SK-N-MC (cell line): Measurements from ENCODE around the gene NRAS.

Source experiments
- DNase-seq: peaks from one replicate; pipeline ENCODE4 v3.0.0-alpha.2; 2011; ENCODE audit warnings: low read depth, low spot score
- H3K27ac ChIP-seq: fragments of 200-600 bp; sonication (generic); 2 replicates; pipeline ENCODE4 v1.5.1; 2016; ENCODE audit warnings: mixed run types
- H3K36me3 ChIP-seq: fragments of 200-600 bp; sonication (generic); 2 replicates; pipeline ENCODE4 v1.6.1; 2017; ENCODE audit warnings: antibody characterized with exemption, low read length, mixed read lengths; ENCODE audit not compliant: insufficient read depth
- H3K4me3 ChIP-seq: fragments of 200-600 bp; sonication (generic); 2 replicates; pipeline ENCODE4 v1.5.1; 2016
- H3K9ac ChIP-seq: fragments of 200-600 bp; sonication (generic); 2 replicates; pipeline ENCODE4 v1.8.0; 2017; ENCODE audit warnings: mixed run types, mixed read lengths; ENCODE audit not compliant: insufficient read length
- H3K9me3 ChIP-seq: fragments of 200-600 bp; sonication (generic); 2 replicates; pipeline ENCODE4 v1.6.1; 2017; ENCODE audit warnings: low read depth, mild to moderate bottlenecking, antibody characterized with exemption, low read length, moderate library complexity, mixed read lengths
- EZH2 ChIP-seq: fragments of 200-600 bp; sonication (generic); IDR thresholded peaks from one replicate; pipeline ENCODE4 v1.6.1; 2017; ENCODE audit warnings: antibody characterized with exemption
- FOXP2 ChIP-seq: optimal IDR thresholded peaks from 2 replicates; pipeline ENCODE3; 2011; ENCODE audit warnings: mild to moderate bottlenecking, moderate library complexity; ENCODE audit not compliant: insufficient read depth; ENCODE audit errors: extremely low read length, control extremely low read depth
- POLR2AphosphoS5 ChIP-seq: IDR thresholded peaks from 2 replicates; pipeline ENCODE4 v1.6.1; 2012; ENCODE audit warnings: mild to moderate bottlenecking, low read depth, low read length, borderline replicate concordance

Gene NRAS

DNA sequence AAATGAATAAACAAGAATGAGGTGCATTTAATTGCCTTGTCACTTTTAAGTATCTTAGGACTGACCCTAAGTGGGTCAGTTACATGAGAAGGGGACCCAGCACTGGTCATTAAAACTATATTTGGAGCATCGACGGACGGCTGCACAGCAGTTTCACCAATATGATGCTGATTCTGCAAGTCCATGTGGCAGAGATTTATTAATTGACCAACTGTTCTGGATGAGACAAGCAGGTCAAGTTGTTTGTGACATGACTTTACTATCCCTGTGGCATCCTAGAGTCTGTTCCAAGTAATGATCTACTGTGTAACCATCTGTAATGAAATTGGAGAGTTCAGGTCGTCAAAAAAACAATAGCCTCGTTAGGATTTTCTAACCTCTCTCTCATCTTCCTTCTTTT lies 30.7 kb downstream of the NRAS start:
- no peak for DNase-seq
- TF ChIP-seq EZH2 (no peak), FOXP2 (no peak), POLR2AphosphoS5 (no peak)
- Histone ChIP-seq H3K9me3 (no peaks in the 10 kb centered on the region), H3K27ac (no peak overlapping the region), H3K4me3 (no peak overlapping the region), H3K36me3 (no peaks in the 10 kb centered on the region), H3K9ac (no peak overlapping the region)

DNA sequence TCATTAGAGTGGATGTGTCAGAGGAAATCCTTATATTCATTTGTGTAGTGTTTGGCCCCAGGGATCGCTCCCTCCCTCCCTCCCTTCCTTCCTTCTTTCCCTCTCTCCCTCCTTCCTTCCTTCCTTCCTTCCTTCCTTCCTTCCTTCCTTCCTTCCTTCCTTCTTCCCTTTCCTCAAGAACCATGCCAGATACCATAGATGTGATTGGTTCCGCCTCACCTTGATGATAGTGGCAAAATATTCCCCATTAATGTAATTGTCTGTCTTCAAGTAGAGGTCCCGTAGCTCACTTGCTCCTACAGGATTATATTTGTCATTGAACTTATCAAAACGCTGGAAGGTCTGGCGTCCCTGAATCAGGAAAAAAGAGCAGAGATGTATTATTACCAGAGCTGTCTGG lies 38.9 kb downstream of the NRAS start:
- Histone ChIP-seq H3K9ac (peak overlapping the region; percentile 73), H3K9me3 (no peaks in the 10 kb centered on the region), H3K27ac (peak overlapping the region; percentile 99), H3K36me3 (no peaks in the 10 kb centered on the region), H3K4me3 (peak overlapping the region; percentile 71)
- peak; percentile 96 for DNase-seq
- no peak for TF ChIP-seq FOXP2
- TF ChIP-seq POLR2AphosphoS5 = peak; percentile 42; the same call in 1 of the 2 replicates

DNA sequence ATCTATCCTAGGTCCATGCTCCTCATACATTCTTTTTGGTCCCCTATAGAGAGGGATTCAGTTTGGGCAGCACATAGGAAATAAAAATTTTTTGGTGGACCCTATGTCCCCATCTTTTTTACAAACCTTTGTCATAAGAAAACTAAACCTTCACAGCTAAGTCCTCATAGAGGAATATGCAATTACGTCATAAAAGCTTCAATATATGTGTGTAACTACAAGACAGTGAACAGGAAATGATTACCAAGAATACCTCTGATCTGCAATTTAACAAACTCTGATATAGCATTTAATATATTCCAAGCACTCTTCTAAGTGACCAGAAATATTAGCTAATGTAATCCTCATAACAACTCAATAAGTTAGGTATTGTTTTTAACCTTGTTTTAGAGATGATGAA lies 40.5 kb downstream of the NRAS start:
- Histone ChIP-seq H3K27ac (peak overlapping the region; percentile 95), H3K4me3 (peak overlapping the region; percentile 22; the same call in 1 of the 2 replicates), H3K36me3 (no peaks in the 10 kb centered on the region), H3K9me3 (no peaks in the 10 kb centered on the region), H3K9ac (peak overlapping the region; percentile 22)
- no peak for DNase-seq
- TF ChIP-seq POLR2AphosphoS5 (no peak), FOXP2 (no peak), EZH2 (no peak)

DNA sequence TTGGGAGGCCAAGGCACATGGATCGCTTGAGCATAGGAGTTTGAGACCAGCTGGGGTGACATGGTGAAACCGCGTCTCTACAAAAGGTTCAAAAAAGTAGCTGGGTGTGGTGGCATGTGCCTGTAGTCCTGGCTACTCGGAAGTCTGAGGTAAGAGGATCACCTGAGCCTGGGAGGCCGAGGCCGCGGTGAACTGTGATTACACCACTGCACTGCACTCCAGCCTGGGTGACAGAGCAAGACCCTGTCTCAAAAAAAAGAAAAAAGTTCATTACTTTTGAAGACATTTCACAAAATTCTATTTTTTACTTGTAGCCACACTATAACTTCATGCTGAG lies 44.7 kb downstream of the NRAS start:
- Histone ChIP-seq H3K9me3 (no peaks in the 10 kb centered on the region; the same call in 1 of the 2 replicates), H3K9ac (no peak overlapping the region), H3K36me3 (peaks cover 2% of the 10 kb centered on the region; the same call in 1 of the 2 replicates), H3K4me3 (no peak overlapping the region), H3K27ac (peak overlapping the region; percentile 55)
- TF ChIP-seq FOXP2 = no peak
- no peak for TF ChIP-seq POLR2AphosphoS5
- no peak for TF ChIP-seq EZH2
- DNase-seq = no peak

DNA sequence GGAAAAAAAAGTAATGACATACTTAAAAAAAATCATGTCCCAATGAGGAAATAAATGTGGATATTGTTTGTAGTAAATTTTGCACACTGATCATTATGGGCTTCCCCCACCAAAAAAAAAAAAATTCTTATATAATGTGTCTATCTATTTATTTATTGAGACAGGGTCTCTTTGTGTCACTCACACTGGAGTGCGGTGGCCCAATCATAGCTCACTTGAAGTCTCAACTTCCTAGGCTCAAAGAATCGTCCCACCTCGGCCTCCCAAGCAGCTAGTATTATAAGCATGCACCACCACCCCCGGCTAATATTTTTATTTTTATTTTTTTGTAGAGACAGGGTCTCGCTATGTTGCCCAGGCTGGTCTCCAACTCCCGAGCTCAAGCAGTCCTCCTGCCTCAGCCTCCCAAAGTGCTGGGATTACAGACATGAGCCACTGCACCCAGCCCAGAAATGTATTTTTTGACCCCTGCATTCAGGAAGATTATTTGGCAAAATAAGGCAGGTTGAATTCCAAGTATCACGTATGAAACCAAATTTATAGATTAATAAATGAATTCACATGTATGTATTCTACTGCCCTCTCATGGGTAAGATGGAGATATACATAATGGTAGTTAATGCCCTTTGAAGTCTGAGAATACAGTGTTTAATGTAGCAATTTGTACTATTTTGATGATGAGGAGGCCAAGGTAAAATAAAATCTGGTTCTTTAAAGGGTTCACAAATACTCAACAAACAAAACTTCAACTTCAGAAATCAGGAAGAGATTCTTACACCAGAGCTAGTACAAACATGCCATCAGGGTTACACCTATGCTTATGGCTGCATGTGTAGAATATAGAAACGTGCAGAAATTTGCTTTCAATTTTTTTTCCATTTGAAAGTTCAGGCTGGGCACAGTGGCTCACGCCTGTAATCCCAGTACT lies 45.3 kb downstream of the NRAS start:
- H3K9me3 ChIP-seq = no peaks in the 10 kb centered on the region; the same call in 1 of the 2 replicates
- TF ChIP-seq POLR2AphosphoS5 = no peak
- no peak for TF ChIP-seq EZH2
- no peak for TF ChIP-seq FOXP2
- H3K36me3 ChIP-seq = peaks cover 6% of the 10 kb centered on the region; the same call in 1 of the 2 replicates
- peak overlapping the region; percentile 43; the same call in 1 of the 2 replicates for H3K4me3 ChIP-seq
- no peak for DNase-seq
- no peak overlapping the region for H3K9ac ChIP-seq
- peak overlapping the region; percentile 55; the same call in 1 of the 2 replicates for H3K27ac ChIP-seq

- Histone ChIP-seq H3K36me3 (peaks cover 6% of the 10 kb centered on the region; the same call in 1 of the 2 replicates), H3K4me3 (peak overlapping the region; percentile 96), H3K9me3 (no peaks in the 10 kb centered on the region; the same call in 1 of the 2 replicates), H3K27ac (peak overlapping the region; percentile 75; the same call in 1 of the 2 replicates), H3K9ac (peak overlapping the region; percentile 77)
- no peak for DNase-seq
- TF ChIP-seq POLR2AphosphoS5 = peak; percentile 69; the same call in 1 of the 2 replicates
- TF ChIP-seq EZH2 = no peak
- TF ChIP-seq FOXP2 = no peak
These were observed 46.2 kb downstream of the NRAS start for GRCh38 chr1:114670083-114671010.

DNA sequence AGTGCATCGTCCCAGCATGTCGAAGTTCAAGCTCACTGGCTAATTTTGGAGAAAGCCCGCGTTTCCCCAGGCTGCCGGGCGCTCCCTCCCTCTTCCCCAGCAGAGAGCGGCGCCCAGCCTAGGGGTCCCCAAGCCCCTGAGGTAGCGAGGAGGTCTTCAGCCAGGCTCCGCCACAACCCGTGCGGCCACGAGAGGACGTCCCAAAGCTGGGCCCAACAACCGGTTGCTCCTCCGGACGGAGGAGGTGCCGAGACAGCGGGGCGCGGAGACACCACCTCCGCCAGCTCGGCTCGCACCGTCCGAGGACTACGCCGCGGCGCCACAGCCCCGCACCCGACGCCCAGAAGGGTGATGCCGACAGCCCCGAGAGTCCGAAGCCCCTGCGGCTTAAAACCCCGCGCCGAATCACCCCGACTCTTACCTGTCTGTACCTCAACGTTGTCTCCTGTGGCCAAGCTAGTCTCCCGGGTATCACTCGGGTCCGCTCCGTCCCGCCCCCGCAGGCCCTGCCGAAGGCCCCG lies 46.9 kb downstream of the NRAS start, which contains the start of gene DENND2C:
Gene DENND2C (minus strand): TSS at position 488 of the 521 bp plus-strand sequence. CDS start 44,065 bp downstream, outside the sequence.
- Histone ChIP-seq H3K9me3 (no peaks in the 10 kb centered on the region; the same call in 1 of the 2 replicates), H3K36me3 (peaks cover 9% of the 10 kb centered on the region; the same call in 1 of the 2 replicates), H3K4me3 (peak within 1 kb of the TSS; percentile 96), H3K9ac (peak within 1 kb of the TSS; percentile 86), H3K27ac (peak within 1 kb of the TSS; percentile 75; the same call in 1 of the 2 replicates)
- DNase-seq = no peak
- no peak for TF ChIP-seq FOXP2
- no peak; the same call in 1 of the 2 replicates for TF ChIP-seq POLR2AphosphoS5
- TF ChIP-seq EZH2 = no peak
